Stimulated activated CD4-positive, alpha-beta T cell treated with anti-CD3 and anti-CD28 coated beads, Interleukin-4, amount 100 ng/mL, for 24 hours (primary cell): ENCODE data around the gene CA12.
"Not testable (repeated sequence)": the region's sequence is repeated elsewhere in the genome, so short reads cannot be mapped to it uniquely, and the experiment has no call there.

ENCODE experiments used
- DNase-seq: peaks from one replicate; pipeline ENCODE4 v3.0.0-alpha.2; 2020

The CA12 gene

GRCh38 chr15:63381301-63382204, at the start of gene CA12:
CA12 (minus strand) TSS chr15:63381846; CDS start chr15:63381720, 126 bp downstream.
- no peak for DNase-seq

GRCh38 chr15:63430766-63431451, 49.3 kb upstream of the CA12 start:
- DNase-seq, result no peak

DNA sequence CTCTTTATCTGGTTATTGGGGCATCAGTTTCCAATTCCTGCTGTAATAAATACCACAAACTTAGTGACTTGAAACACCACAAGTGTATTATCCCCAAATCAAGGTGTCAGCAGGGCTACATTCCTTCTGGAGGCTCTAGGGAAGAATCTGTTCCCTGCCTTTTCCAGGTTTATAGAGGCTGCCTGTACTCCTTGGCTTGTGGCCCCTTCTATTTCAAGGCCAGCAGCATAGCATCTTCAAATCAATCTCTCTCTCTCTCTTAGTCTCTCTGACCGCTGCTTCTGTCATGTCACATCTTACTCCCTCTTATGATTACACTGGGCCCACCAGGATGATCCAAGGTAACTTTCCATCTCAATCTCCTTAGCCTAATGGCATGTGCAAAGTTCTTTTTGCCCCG, 44.9 kb upstream of the CA12 start:
- DNase-seq, result no peak

DNA sequence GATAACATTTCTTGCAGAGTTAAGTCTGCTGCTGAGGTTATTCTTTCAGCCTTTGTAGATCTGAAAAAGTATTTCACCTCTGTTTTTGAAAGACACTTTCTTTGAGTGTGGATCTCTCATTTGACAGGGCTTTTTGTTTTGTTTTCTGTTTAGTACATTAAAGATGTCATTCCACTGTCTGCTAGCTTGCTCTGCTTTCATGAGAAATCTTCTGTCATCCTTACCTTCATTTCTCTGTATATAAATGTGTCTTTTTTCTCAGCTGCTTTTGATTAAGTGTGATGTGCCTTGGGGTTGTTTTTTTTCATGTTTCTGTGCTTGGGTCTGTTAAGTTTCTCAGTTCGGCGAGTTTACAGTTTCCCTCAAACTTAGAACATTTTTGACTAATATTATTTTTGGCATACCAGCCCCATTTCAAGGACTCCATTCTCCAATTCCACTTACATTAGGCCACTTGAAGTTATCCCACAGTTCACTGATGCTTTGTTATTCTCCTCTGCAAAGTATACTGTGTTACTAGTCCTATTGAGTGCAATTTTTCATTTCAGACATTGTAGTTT, 43.9 kb upstream of the CA12 start:
- DNase-seq, result no peak

GRCh38 chr15:63422891-63423590, 41.4 kb upstream of the CA12 start:
- DNase-seq, result no peak

- no peak for DNase-seq
Observed at GRCh38 chr15:63421433-63421832, 39.8 kb upstream of the CA12 start.

GRCh38 chr15:63420333-63420747, 38.7 kb upstream of the CA12 start:
- DNase-seq, result no peak

- no peak for DNase-seq
Observed at GRCh38 chr15:63418811-63419210, 37.2 kb upstream of the CA12 start.

GRCh38 chr15:63417721-63418120, 36.1 kb upstream of the CA12 start:
- no peak for DNase-seq

GRCh38 chr15:63417274-63417673, 35.6 kb upstream of the CA12 start:
- DNase-seq, result not testable (repeated sequence)

DNA sequence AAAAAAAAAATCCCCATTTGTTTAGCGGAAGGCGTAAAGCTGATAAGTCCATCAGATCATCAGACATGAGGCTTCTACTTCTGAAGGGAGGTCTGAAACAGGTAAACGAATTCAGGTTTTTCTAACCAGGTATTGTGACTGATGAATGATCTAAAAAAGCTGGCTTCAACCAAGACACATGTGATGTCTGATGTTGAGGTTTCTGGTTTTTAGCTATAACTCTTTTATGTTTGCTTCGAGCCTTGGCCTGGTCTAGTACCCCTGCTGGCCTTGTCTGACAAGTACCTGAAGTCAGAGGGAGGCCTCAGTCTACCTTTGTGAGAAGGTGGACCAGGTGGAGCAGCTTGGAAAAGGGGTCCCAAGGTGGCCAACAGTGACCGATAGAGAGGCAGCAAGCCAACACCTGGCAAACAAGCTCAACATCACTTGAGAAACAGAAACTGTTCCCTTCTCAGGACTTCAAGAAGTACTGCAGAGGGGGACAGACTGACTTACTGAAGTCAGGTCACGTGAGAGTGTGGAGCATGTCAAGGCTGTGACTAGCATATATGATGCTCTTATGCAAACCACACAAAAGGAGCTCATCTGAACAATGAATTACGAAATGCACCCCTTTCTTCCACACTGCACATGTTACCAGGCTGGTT, 33.0 kb upstream of the CA12 start:
- DNase-seq, result no peak

GRCh38 chr15:63412551-63412950, 30.9 kb upstream of the CA12 start:
- DNase-seq, result no peak

- DNase-seq, result no peak
Observed at GRCh38 chr15:63411866-63412265, 30.2 kb upstream of the CA12 start.

DNA sequence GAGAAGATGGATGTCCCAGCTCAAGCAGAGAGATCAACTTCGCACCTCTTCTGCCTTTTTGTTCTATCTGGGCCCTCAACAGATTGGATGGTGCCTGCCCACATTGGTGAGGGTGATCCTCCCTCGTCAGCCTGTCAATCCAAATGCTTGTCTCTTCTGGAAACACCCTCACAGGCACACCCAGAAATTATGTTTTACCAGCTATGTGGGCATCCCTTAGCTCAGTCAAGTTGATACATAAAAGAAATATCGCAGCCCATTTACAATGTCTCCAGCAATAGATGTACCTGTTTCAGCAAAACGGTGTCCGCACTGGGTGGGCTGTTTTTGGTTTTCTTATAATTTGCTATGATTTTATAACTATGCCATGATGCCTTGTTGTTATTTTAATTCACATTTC, 27.5 kb upstream of the CA12 start:
- no peak for DNase-seq

DNA sequence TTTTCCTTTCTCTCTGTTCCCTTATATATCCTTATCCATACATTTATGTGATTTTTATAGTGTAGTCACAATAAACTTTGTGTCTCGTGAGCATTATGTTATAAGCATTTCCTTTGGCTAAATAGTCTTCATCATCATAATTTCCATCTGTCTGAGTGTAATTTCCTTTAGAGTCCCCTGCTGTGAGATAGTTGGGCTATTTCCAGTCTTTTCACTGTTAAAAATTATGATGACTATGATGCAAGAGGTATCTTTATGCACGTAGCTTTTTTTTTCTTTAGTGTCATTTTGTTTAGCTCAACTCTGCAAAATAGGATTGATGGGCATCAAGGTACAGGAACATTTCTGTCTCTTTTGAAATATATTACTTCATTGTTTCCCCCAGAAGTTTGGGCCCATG, 26.9 kb upstream of the CA12 start:
- DNase-seq, result no peak

GRCh38 chr15:63407612-63408011, 26.0 kb upstream of the CA12 start:
- DNase-seq, result no peak

- no peak for DNase-seq
Observed at GRCh38 chr15:63405683-63406390, 24.2 kb upstream of the CA12 start.

GRCh38 chr15:63405159-63405558, 23.5 kb upstream of the CA12 start:
- no peak for DNase-seq

- no peak for DNase-seq
Observed at GRCh38 chr15:63403254-63403945, 21.8 kb upstream of the CA12 start.

DNA sequence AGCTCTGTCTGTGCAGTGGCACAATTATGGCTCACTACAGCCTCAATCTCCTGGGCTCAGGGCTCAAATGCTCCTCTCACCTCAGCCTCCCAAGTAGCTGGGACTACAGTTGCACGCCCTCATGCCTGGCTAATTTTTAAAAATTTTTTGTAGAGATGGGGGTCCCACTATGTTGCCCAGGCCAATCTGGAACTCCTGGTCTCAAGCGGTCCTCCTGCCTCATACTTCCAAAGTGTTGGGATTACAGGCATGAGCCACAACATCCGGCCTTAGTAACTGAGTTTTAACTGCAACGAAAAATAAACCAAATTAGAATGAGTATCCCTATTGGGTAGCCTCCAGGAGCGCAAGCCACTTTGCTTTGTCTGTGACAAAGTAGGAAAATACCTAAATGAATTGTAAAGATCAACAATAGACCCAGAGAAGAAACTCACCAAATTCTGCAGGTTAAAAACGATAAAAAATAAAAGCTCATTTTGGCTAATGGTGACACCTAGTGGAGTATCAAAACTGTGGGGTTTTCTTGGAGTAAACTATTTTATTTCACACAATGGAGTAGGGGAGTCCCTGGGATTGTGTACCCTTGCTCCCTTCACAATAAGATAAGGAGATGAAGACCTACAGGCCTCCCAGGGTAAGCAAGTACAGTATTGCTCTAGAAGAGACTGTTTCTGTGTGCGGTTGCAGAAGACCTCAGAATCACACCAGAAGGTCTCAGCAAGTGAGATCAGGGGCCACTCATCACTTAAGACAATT, 21.0 kb upstream of the CA12 start:
- DNase-seq, result no peak
